GM12878 (cell line): Measurements from ENCODE around the gene INHA. TPM values are rescaled to one million over a fixed set of nuclear protein-coding genes. Genes with fewer than 3 reads are reported as not detected.

Experiments used
- ASH2L ChIP-seq: fragments of 300-600, 200-600 bp; sonication (generic); IDR thresholded peaks from 2 replicates; pipeline ENCODE4 v1.6.1; 2017; ENCODE audit warnings: low read depth, mild to moderate bottlenecking, borderline replicate concordance
- ATF7 ChIP-seq: fragments of 450-650 bp; IDR thresholded peaks from 2 replicates; pipeline ENCODE4 v1.6.1; 2016; ENCODE audit warnings: low read depth, mild to moderate bottlenecking
- BACH1 ChIP-seq: fragments of 450-650 bp; IDR thresholded peaks from 2 replicates; pipeline ENCODE4 v1.6.1; 2017; ENCODE audit warnings: mild to moderate bottlenecking, borderline replicate concordance
- CHD4 ChIP-seq: fragments of 200-600 bp; sonication (generic); IDR thresholded peaks from 2 replicates; pipeline ENCODE4 v1.6.1; 2016; ENCODE audit warnings: mild to moderate bottlenecking
- E2F4 ChIP-seq: IDR thresholded peaks from 2 replicates; pipeline ENCODE4 v1.6.1; 2012; ENCODE audit warnings: low read depth, low read length, improper control_type of control experiment
- ETV6 ChIP-seq, 2 experiments: fragments of 450-650 bp in 1 of 2; IDR thresholded peaks in 1 of 2; conservative IDR thresholded peaks in 1 of 2; 2 replicates each; pipeline ENCODE4 v1.6.1; 2014; ENCODE audit warnings: antibody characterized with exemption in 1 of 2, borderline replicate concordance in 1 of 2, low read depth in 1 of 2, mild to moderate bottlenecking in 1 of 2, moderate library complexity in 1 of 2
- GATAD2B ChIP-seq: fragments of 450-650 bp; conservative IDR thresholded peaks from 2 replicates; pipeline ENCODE4 v1.6.1; 2017; ENCODE audit warnings: low read depth, mild to moderate bottlenecking, moderate library complexity
- KLF5 ChIP-seq: fragments of 450-650 bp; IDR thresholded peaks from 2 replicates; pipeline ENCODE4 v1.6.1; 2014; ENCODE audit warnings: mild to moderate bottlenecking; ENCODE audit not compliant: partially characterized antibody
- MLLT1 ChIP-seq: fragments of 450-650 bp; IDR thresholded peaks from 2 replicates; pipeline ENCODE4 v1.6.1; 2016; ENCODE audit warnings: mild to moderate bottlenecking
- MTA2 ChIP-seq: fragments of 450-650 bp; IDR thresholded peaks from 2 replicates; pipeline ENCODE4 v1.6.1; 2016; ENCODE audit warnings: low read depth, mild to moderate bottlenecking, moderate library complexity
- NFIC ChIP-seq: IDR thresholded peaks from 2 replicates; pipeline ENCODE4 v1.6.1; 2012; ENCODE audit warnings: low read depth, mild to moderate bottlenecking, inconsistent platforms, low read length, moderate library complexity
- NFYB ChIP-seq: IDR thresholded peaks from 2 replicates; pipeline ENCODE4 v1.6.1; 2011; ENCODE audit warnings: low read depth, mild to moderate bottlenecking, low read length, improper control_type of control experiment, moderate library complexity; ENCODE audit not compliant: insufficient read depth
- NRF1 ChIP-seq: conservative IDR thresholded peaks from 2 replicates; pipeline ENCODE4 v1.6.1; 2011; ENCODE audit warnings: mild to moderate bottlenecking, low read depth, low read length, improper control_type of control experiment
- POLR2AphosphoS5 ChIP-seq: IDR thresholded peaks from 2 replicates; pipeline ENCODE4 v1.6.1; 2011; ENCODE audit warnings: mild to moderate bottlenecking, low read length, inconsistent platforms
- RB1 ChIP-seq: fragments of 450-650 bp; formaldehyde crosslinking; IDR thresholded peaks from 2 replicates; pipeline ENCODE4 v1.6.1; 2017; ENCODE audit warnings: mild to moderate bottlenecking, borderline replicate concordance
- RCOR1 ChIP-seq: conservative IDR thresholded peaks from 2 replicates; pipeline ENCODE4 v1.6.1; 2012; ENCODE audit warnings: low read depth, low read length, improper control_type of control experiment
- SMAD5 ChIP-seq: IDR thresholded peaks from 2 replicates; pipeline ENCODE4 v1.6.1; 2016; ENCODE audit warnings: antibody characterized with exemption, low read depth
- USF2 ChIP-seq: IDR thresholded peaks from 2 replicates; pipeline ENCODE4 v1.6.1; 2011; ENCODE audit warnings: low read depth, low read length, improper control_type of control experiment, borderline replicate concordance
- YBX1 ChIP-seq: fragments of 450-650 bp; IDR thresholded peaks from 2 replicates; pipeline ENCODE4 v1.6.1; 2016; ENCODE audit warnings: antibody characterized with exemption
- YY1 ChIP-seq: IDR thresholded peaks from 2 replicates; pipeline ENCODE4 v1.6.1; 2011; ENCODE audit warnings: low read depth, mild to moderate bottlenecking, low read length
- ZBTB40 ChIP-seq: fragments of 450-650 bp; IDR thresholded peaks from 2 replicates; pipeline ENCODE4 v1.6.1; 2016; ENCODE audit warnings: mild to moderate bottlenecking, moderate library complexity, borderline replicate concordance
- ZNF207 ChIP-seq: fragments of 450-650 bp; IDR thresholded peaks from 2 replicates; pipeline ENCODE4 v1.6.1; 2014; ENCODE audit warnings: antibody characterized with exemption, mild to moderate bottlenecking, borderline replicate concordance
- ZNF274 ChIP-seq: IDR thresholded peaks from one replicate; pipeline ENCODE4 v1.8.0; 2011; ENCODE audit not compliant: insufficient read length, insufficient read depth
- polyA plus RNA-seq, 11 experiments: library from polyadenylated mRNA; depleted of rRNA in 4 of 11; unstranded in 6 of 11; stranded (reverse) in 5 of 11; fragments of >200 nt; fragmentation: Nextera tagmentation in 4 of 11; fragmentation: Illumina TruSeq in 1 of 11; extraction: Ambion mirVana in 4 of 11; extraction: Trizol in 1 of 11; gene quantifications; 1 replicate in 1 of 11; 2 replicates in 10 of 11; pipeline versions ENCODE4 v1.2.1 to v1.2.3, GENCODE V29; 2011 to 2016; ENCODE audit warnings: inconsistent platforms in 2 of 11, missing spikeins in 2 of 11, low read depth in 1 of 11
- total RNA-seq, 4 experiments: library from RNA; depleted of rRNA in 3 of 4; stranded (reverse); fragments of >200 nt in 3 of 4; fragmentation: Illumina TruSeq in 1 of 4; extraction: Trizol in 1 of 4; gene quantifications; 2 replicates each; pipeline versions ENCODE4 v1.2.1 to v1.2.3, GENCODE V29; 2013 to 2021

INHA gene
- total and polyA plus RNA-seq, 10 of the 15 experiments (the other 5 are each of a cell fraction or from before 2014, with no cell fraction given), result not detected

- TF ChIP-seq CHD4 (no peak), MTA2 (peak; percentile 23; the same call in 1 of the 2 replicates), ETV6 (conservative IDR thresholded peaks at IDR 0.05 in 1 of 2, IDR thresholded peaks at IDR 0.05 in 1 of 2; ENCODE audit: borderline replicate concordance in 1 of 2, low read depth in 1 of 2) (peak in 1 of 2 experiments; percentile 67; a peak in 1 of 4 replicates), ATF7 (peak; percentile 76), RB1 (0 out of 2 replicates have a peak, but pooled peaks have one; percentile 65), POLR2AphosphoS5 (peak; percentile 86), MLLT1 (peak; percentile 75; the same call in 1 of the 2 replicates), SMAD5 (peak; percentile 69; the same call in 1 of the 2 replicates), BACH1 (no peak; the same call in 1 of the 2 replicates), RCOR1 (no peak), E2F4 (no peak), USF2 (no peak), YBX1 (no peak), NFYB (peak; percentile 45; the same call in 1 of the 2 replicates), ZBTB40 (peak; percentile 98), KLF5 (peak; percentile 77), GATAD2B (peak; percentile 62), ZNF274 (no peak), ZNF207 (0 out of 2 replicates have a peak, but pooled peaks have one; percentile 29), ASH2L (no peak; the same call in 1 of the 2 replicates), NFIC (no peak), NRF1 (peak; percentile 39; the same call in 1 of the 2 replicates), YY1 (peak; percentile 84)
These were observed 25.6 kb downstream of the INHA start, which contains the start of gene STK11IP (continued) for GRCh38 chr2:219597552-219598307.
